Measurements from ENCODE around the gene FAM180A.
"Not testable (repeated sequence)": the region's sequence is repeated elsewhere in the genome, so short reads cannot be mapped to it uniquely, and the experiment has no call there.

The FAM180A gene

DNA sequence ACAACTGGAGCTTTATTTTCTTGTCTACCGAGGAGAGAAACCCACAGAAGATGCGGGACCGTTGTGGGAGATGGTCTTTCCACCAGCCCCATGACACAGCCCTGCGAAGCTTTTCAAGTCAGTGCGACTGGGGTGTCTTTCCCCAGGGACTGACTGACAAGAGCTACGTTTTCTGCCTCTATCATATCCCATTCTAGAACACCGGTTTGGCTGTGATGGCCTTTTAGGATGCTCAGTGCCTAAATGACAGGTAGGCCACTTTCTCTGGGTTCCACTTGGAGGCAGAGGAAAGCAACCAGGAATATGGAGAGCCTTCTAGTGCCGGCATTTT lies 37.5 kb downstream of the FAM180A start:
- no peak for DNase-seq

DNA sequence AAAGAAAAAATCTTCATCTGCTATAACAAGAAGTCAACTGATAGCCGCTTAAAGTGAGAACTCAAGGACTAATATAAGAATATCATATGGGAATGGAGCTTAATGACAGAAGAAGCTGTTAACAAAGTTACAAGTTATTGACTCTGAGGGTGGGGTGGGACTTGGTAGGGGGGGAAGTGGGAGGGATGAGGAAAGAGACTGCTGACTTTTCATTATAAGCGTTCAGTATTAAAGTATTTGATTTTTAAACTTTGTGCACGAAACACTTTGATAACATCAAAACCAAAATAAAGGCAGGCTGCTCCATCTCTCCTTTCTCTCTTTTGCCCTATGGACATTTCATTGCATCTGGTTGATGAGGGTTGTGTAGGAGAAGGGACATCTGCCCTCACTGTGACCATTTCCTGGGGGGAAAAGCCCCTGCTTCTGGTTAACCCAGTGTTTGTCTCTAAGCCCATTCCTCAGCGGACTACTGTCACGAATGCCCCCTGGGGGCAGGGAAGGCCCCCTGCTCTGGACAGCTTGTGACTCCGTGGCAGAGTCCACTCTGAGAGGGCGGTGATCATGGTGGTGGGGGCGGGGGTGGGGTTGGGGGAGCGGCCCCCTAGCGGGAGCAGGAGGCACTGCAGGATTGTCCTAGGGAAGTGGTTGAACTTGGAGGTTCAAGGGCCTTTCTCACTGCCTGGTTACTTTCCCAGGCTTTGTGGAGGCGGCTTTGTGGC lies 38.0 kb downstream of the FAM180A start:
- no peak for DNase-seq

DNA sequence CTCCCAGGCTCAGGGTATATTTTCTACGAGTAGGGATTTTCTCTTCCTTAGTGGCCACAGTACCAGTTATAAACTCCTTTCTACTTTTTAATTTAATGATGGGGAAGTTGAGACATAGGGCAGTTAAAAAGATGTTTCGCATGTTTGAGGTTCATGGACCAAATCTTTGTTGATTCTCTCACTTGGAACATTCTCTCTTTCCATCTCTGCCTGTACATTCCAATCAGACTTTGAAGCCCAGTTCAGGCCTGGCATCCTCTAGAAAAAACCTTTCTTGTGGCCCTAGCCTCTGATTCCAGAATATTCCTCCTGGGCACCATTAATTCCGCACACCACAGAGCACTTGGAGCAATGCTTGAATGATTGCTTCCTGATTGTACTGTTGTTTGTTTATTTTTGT lies 39.1 kb downstream of the FAM180A start:
- no peak for DNase-seq

DNA sequence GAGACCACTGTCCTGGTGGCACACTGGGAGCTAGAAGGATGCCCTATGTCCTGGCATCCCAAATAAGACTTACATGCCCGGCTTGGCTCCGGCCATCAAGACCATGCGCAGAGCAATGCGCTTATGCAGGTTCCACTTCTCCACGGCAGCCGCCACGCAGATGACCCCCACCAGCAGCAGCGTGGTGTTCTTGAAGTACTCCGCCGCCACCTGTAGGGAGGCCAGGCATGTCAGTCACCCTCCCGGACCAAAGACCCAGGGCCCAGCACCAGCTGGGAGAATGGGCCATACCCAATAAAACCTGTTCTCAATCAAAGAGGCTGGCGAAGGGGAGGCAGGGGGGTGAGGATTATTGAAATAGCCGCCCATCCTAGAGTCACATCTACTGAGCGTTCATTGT lies 40.6 kb downstream of the FAM180A start:
- DNase-seq, result no peak

DNA sequence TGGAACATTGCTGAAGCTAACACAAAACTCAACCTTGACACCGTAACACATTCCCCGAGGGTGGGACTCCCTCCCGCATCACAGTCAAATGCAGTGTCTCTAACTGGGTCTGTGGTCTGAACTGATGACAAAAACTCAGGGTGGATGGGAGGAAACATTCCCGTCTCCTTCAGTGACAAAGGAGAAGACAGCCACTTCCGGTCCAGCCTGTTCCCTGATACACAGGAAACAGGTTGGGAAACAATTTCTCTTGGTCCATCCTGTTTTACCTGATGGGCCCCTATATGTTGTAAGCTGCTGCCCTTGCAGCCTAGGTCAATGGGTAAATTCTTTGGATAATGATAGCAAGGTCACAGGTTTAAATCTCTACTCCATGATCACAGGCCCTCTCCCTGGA lies 41.0 kb downstream of the FAM180A start:
- DNase-seq, result no peak

DNA sequence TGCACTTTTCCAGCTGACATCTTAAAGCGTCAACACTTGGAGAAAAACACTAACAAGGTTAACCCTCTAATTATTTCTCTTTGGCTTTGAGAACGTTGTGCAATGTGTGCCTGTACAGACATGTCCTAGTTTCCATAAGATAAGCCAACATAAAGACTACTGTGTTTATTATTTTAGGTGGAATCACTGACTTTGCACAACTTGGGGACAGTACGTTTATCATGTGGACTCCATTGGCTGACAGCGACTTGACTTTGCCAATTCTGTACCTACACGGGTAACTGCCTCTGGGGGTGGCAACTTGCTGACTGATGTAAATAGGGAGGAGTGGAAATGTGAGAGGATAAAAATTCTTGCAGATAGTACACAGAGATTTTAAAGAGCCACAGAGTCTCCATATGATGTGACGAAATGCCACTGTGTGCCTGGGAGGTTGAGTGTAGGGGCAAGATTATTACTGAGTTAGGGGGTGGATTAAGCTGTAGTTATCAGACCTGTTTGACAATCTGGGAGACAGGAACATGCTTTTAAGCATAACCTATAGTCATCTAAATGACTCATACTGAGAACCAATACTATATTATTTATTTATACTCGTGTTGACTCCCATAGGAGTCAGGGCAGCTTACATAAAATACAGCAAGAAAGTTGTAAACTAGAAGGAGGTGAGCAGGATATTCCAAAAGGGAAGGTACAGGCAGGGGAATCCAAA lies 41.6 kb downstream of the FAM180A start:
- DNase-seq, result no peak

DNA sequence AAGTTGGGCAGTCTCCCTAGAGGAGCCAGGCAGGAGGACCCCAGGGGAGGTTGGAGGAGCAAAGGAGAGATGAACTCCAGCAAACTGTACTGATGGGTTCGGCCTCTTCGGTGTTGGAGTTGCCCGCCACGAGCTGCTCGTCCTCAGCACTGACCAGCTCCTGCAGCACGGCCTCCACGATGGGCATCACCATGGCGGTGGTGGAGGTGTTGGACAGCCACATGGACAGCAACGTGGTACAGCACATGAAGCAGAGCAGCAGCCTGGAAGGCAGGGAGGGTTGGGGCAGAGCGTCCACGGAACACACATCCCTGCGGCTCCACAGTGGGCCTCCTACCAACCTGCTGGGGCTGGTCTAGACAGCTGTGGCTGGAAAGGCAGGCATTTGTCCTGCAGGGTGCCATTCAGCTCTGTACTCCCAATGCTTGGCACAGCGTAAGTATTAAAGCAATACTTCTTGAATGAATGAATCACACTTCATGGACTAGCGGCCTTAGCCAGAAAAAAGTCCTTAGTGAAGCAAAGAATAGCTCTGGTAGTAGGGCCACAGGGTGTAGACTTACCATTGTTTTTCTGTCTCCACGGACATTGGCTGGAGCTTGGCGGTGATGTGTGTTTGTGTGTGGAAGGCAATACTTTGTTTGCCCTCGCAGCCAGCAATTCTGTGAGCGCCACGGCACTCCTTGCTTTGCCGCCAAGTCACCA lies 42.4 kb downstream of the FAM180A start:
- no peak for DNase-seq

DNA sequence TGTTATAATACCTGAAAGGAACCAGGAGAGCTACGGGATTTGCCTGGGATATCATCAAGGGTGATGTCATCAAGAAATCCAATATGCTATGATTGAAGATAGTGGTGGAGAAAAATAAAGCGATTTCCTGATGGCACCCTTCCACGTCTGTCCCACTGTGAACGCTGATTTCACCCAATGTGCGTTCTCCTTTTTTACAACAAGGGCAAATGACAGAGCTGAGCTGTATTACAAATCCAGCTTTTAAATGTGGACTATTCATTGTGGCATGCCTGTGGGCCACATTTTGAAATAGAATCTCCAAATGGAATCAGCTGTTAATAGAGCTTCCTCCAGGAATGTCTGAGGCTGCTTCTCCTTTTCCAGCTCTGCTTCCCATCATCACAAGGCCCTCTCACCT lies 43.9 kb downstream of the FAM180A start:
- DNase-seq, result no peak

DNA sequence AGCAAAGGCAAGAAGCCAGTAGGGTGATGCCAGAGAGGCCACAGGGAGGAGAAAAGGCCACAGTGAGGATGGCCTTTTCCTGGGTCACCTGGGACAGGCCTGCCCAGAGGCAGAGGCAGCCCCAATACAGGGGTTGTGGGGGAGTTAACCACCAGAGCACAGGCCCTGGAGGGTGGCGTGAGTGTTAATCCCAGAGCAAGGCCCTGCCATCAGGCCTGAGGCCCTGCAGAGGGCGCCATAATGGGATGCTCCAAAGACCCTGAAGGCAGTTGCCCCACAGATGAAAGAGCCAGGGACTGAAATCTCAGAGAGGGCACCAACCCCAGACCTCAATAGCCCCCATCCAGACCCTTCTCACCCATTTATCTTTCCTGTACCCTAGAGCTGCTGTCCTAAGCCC lies 44.5 kb downstream of the FAM180A start:
- no peak for DNase-seq

DNA sequence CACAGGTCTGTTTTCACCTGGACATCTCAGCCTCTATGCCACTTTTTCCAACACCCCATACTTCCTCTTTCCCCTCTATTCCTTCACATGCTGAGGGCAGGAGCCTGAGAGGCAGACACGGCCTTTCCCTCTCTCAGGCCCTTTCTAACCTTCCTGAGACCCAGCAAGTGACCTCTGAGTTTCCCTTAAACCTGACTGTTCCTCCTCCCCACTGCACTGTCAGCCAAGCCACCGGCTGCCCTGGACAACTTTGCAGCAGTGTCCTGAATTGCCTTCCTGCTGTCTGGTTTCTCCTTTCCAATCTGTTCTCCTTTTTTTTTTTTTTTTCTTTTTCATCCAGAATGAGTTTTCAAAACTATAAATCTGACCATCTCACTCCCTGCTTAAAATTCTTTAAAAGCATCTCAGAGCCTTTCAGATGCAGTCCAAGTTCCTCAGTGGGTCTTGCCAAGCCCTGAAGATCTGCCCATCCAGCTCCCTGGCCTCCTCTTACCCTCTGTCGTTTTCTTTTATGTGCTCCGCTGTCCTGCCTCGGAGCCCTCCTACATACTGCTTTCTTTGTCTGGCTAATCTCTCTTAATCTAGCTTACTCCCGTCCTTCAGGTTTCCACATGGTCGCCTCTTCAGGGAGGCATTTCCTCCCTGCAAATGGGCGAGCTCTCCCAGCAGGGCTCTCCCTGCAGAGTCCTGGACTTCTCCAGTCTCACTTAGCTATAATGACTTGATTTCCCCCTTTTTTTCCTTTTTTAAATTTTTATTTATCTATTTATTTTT lies 51.1 kb downstream of the FAM180A start:
- no peak for DNase-seq

DNA sequence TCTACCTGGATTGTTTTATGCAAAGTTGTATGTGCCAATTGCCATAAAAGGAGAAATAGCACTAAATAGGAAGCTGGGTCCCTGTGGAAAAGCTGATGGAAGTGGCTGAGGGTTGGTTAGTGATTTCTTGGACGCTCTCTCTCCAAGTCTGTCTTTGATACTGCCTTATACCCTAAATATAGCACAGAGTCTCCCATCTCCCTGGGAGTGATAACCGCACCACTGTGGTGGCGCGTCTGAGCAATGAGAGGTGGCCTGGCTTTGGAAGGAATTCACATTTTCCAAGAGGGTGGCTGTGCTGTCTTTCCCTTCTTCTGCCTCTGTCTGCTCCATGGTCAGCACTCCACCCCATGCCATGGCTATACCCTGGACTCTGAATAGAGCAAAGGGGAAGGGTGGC lies 55.1 kb downstream of the FAM180A start:
- DNase-seq, result no peak

DNA sequence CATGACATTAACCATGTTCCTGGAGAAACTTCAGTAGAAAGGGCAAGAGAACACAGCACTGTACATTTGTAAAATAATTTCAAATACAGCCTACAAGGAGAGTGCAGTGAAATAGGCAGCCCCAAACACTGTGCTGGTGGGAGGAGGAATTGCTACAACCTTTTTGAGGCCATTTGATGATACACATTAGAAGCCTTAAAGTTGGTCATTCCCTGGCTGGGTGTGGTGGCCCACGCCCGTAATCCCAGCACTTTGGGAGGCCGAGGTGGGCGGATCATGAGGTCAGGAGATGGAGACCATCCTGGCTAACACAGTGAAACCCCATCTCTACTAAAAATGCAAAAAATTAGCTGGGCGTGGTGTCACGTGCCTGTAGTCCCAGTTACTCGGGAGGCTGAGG lies 56.0 kb downstream of the FAM180A start:
- DNase-seq, result not testable (repeated sequence)

DNA sequence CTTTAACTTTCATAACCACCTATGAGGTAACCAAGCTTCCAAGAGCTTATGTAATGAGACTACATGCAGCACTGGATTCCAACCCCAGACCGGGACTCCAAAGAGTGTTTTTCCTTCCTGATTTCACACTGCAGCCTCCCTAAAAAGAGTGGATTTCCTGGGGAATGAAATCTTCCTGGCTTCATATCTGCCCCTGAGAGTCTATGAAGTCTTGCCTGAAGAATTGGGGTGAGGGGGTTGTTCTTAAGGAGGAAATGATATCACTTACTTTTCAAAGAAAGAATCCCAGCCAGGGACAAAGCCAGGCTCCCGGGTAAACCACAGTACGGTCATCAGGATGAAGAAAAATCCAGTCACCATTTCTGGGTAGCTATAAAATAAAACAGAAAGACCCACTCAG lies 56.6 kb downstream of the FAM180A start:
- no peak for DNase-seq

DNA sequence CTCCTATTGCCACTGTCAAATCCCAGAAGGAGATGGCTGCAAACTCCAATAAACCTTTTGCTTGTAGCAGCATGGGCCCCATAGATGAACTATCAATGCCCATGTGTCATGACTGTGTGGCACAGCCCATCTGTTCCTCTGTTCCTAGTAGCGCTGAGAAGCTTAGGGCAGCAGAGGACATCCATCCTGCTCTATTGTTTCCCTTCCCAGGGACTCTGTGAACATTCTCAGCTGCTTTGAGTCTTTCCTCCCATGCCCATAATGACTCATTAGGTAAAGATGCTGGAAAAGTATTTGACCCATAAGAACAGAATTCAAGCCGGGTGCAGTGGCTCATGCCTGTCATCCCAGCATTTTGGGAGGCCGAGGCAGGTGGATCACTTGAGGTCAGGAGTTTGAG lies 58.0 kb downstream of the FAM180A start:
- DNase-seq, result no peak

DNA sequence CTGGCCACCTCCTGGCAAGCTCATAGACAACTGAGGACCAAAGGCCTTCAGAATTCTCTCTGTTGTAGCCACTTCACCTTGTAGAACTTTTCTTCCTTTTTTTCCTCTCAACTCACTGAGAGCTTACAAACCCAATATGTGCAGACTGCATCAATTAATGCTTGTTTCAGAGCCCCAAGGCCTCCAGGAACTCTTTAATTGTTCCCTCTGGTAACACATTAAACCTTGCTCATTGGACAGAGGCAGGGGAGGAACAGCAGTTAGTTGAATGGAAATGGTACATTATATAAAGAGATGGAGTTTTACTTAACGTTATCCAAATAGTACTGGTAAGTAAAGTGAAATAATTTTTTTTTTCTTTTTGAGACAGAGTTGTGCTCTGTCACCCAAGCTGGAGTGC lies 61.1 kb downstream of the FAM180A start:
- DNase-seq, result no peak

DNA sequence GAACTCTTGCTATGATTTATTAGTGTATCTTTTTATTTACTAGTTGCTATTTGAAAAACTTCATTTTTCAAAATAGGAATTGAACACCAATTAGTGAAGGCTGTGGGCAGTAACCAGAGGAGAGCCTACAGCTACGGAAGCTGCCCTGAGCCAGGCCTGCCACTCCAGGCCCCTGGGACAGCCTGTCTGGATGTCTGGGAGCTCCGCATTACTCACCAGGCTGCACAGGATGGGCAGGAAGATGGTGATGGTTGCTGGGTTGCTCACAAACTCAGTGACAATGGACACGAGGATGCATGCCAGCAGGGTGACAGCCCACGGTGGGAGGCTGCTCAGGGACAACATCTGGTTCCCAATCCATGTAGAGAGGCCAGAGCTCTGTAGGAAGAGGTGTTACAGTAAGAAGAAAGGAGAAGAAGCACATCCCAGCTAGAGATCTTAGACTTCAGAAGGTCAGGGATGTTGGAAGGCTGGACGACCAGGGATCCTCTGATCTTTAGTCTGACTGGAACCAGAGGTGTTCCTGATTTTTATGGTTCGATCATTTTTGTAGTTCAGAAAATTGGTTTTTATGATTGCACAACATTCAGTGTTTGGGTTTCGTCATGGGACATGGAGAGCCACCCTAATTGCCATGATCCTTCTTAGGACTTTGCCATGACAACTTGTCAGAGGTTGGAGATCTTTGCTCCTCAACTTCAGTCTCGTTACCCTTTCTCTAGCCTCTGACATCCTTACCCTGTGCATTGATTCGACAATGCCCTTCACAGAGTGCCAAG lies 63.1 kb downstream of the FAM180A start:
- no peak for DNase-seq

DNA sequence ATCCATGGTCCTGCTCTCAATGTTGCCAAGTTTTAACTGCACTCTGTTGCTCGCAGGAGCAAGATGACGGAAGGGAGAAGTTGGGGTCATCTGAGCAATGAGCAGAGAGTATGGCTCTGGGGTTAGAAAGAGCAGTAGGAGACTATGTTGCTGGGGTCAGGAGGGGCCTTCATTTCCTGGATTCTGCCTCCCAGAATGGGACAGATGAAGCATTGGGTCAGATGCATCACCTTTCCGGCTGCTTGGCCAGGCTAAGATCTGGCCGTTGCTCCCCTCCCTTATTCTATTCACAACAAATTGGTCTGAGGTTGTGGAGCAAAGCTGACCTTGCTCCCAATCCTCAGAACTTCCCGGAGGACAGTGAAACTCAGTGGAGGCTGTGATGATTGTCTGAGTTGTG lies 63.9 kb downstream of the FAM180A start:
- no peak for DNase-seq

DNA sequence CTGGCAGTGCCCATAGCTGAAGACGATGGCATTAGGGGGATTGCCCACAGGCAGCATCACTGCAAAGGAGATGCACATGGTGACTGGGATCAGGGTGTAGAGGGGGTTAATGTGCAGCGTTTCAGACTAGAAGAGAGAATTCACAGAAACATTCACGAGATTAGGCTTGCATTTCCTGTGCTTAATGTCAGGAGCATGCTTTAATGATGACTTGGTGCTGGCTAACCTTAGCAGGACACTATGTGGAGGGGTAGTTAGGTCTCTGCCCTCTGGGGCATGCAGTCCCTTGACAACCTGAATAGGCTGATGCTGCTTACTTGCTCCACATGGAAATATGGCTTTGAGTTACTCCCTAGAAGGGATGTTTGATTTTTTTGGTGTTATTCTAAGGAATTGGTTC lies 64.5 kb downstream of the FAM180A start:
- DNase-seq, result no peak

DNA sequence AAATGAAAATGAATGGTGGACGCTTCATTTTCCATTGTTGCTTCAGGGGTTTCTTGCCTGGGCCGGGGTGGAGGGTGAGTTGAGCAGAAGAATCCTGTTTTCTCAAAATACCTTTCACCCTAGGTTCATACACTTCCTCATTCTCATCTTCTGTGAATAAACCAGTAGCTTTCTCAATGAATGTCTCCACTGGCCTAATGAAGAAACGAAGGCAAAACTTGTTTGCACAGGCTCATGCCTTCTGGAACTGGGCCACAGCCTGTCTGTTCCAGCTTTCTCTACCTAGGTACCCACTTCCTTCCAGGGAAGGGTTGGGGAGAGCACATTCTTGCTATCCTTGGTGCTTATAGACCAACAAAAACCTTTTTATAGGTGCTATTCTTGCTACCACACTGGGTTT lies 65.0 kb downstream of the FAM180A start:
- no peak for DNase-seq

DNA sequence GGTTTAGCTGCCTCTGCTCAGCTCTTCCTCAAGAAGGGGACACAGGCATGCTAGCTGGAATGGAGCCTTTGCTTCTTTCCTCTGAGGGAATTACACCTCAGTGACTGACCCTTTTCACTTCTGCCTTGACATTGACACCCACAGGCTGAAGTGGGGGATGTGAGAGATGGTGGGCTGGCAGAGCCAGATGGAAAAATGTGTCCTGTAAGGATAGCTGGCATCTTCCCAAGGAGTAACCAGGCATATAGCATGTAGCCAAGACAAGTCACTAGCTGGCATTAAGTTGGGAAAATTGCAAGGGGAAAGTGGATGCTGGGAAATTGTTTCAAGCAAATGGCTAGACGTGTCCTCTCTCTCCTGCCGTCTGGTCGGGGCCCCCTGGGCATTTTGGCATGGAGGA lies 66.4 kb downstream of the FAM180A start:
- no peak for DNase-seq

DNA sequence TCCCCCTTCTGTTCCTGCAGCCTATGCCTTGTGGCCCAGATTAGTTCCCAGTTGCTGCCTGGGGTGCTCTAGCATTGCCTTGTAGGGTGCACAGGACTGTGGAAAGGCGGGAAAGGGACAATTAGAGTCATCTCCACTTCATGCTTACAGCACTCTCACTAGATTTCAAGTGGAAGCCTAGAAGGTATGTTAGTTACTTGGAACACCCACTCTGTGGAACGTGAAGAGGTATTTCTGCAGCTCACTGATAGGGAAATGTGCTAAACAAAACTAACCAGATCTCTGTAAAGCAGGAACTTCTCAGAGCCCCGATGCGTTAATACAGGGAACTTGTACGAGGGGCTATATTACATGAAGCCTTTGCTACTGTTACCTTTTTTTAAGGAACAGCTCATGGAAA lies 66.9 kb downstream of the FAM180A start:
- no peak for DNase-seq

Measured in NCI-H187 treated with DMSO at 0.1 percent for 48 hours (cell line).